Peyer's patch (tissue), 4 donors: ENCODE measurements around the gene DFFA. TPM values are rescaled to one million over a fixed set of nuclear protein-coding genes. Genes with fewer than 3 reads are reported as not detected.

Experiments used
- DNase-seq, 3 donors: peaks; one replicate each; pipeline ENCODE4 v3.0.0-alpha.2; 2017 to 2019
- H3K27ac ChIP-seq, 4 donors: fragments of 200-600 bp; sonication (generic); one replicate each; pipeline ENCODE4 v1.5.1; 2016 to 2019
- H3K27me3 ChIP-seq, 2 donors: fragments of 200-600 bp; sonication (generic); one replicate each; pipeline ENCODE4 v1.5.1; 2019
- H3K36me3 ChIP-seq, 3 donors: fragments of 200-600 bp; sonication (generic); one replicate each; pipeline ENCODE4 v1.5.1; 2016 to 2019
- H3K4me1 ChIP-seq, 4 donors: fragments of 200-600 bp; sonication (generic); one replicate each; pipeline ENCODE4 v1.5.1; 2016 to 2019
- H3K4me3 ChIP-seq, 4 donors: fragments of 200-600 bp; sonication (generic); 1 replicate in 3 of 4; 2 replicates in 1 of 4; pipeline ENCODE4 v1.5.1; 2016 to 2019; ENCODE audit warnings: mild to moderate bottlenecking in 1 of 4
- H3K9me3 ChIP-seq, 4 donors: fragments of 200-600 bp; sonication (generic); one replicate each; pipeline ENCODE4 v1.5.1; 2016 to 2019; ENCODE audit warnings: mild to moderate bottlenecking in 1 of 4
- CTCF ChIP-seq, 6 experiments: fragments of 450-650 bp in 4 of 6; fragments of 200-600 bp in 2 of 6; sonication (generic) in 1 of 6; IDR thresholded peaks; one replicate each; pipeline ENCODE4 v1.5.1; 2017 to 2019; ENCODE audit warnings: antibody characterized with exemption in 6 of 6, mild to moderate bottlenecking in 3 of 6, moderate library complexity in 1 of 6
- POLR2A ChIP-seq, 2 donors: fragments of 450-650 bp; IDR thresholded peaks; one replicate each; pipeline ENCODE4 v1.5.1; 2017; ENCODE audit warnings: antibody characterized with exemption in 2 of 2, mild to moderate bottlenecking in 2 of 2, moderate library complexity in 2 of 2
- total RNA-seq, 4 donors: library from RNA; depleted of rRNA; stranded (reverse); fragments of >200 nt; gene quantifications; one replicate each; pipeline ENCODE4 v1.1.0, GENCODE V29; 2016

Gene DFFA
- total RNA-seq, 4 donors from 2014 or later = 13.1 to 25.0 (median 21.9) TPM

DNA sequence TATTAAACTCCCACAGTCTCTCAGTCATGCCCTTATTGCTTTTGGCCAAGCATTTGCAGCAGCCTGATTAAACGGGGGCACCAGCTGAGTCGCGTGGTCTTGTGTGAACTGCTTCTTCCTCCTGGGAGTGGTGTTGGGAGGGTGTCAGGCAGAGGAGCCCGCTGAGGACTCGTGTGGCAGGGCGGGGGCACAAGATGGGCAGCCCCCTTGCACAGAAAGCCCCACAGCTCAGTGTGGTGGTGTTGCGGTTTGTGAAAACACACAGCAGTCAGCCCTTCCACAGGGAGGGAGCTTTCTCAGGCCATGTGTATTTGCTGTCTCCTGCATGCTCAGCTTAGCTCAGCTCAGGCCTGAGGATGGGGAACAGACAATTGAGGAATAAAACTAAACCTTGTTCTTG is 24.8 kb upstream of the DFFA start:
- Histone ChIP-seq H3K9me3 (no peaks in the 10 kb centered on the region), H3K4me1 (peaks cover 0 to 15% (median 0%) of the 10 kb centered on the region in 4 donors), H3K27me3 (no peaks in the 10 kb centered on the region), H3K27ac (no peak overlapping the region), H3K36me3 (no peaks in the 10 kb centered on the region), H3K4me3 (no peak overlapping the region)
- DNase-seq = no peak
- TF ChIP-seq POLR2A (IDR thresholded peaks at IDR 0.05) (no peak), CTCF (IDR thresholded peaks at IDR 0.05) (no peak)

- Histone ChIP-seq H3K27ac (peak overlapping the region; percentile 48 to 71 (median 61)), H3K4me1 (peaks cover 0 to 15% (median 0%) of the 10 kb centered on the region in 4 donors), H3K4me3 (no peak overlapping the region), H3K9me3 (no peaks in the 10 kb centered on the region), H3K36me3 (no peaks in the 10 kb centered on the region), H3K27me3 (no peaks in the 10 kb centered on the region)
- DNase-seq = no peak
- TF ChIP-seq CTCF (IDR thresholded peaks at IDR 0.05) (no peak), POLR2A (IDR thresholded peaks at IDR 0.05) (no peak)
These were observed 23.6 kb upstream of the DFFA start for GRCh38 chr1:10495952-10496351.

DNA sequence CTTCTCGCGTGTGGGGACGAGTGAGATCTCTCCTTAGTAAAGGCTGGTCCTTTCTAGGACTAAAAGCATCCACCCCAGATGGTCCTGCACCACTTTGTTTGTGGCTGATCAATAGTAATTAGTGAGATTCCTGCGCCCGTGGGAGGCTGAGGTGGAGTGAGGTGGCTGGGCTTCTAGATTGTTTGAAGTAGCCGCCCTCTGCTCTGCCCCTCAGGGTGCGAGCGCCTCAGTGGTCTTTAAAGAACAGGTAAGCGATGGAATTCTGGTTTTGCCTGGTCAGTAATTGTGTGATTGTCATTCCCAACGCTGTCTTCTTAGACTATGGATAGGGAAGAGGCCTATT is 23.1 kb upstream of the DFFA start:
- Histone ChIP-seq H3K4me3 (peak overlapping the region in 3 of 4 donors; percentile 9 to 46 (median 32)), H3K27me3 (no peaks in the 10 kb centered on the region)

GRCh38 chr1:10494754-10495474 is 22.6 kb upstream of the DFFA start:
- peaks cover 0 to 18% (median under 1%) of the 10 kb centered on the region in 4 donors for H3K4me1 ChIP-seq
- no peaks in the 10 kb centered on the region for H3K36me3 ChIP-seq
- DNase-seq = peak; percentile 68 to 88 (median 88)
- H3K27ac ChIP-seq = peak overlapping the region; percentile 48 to 71 (median 61)
- H3K4me3 ChIP-seq = peak overlapping the region; percentile 9 to 46 (median 38)
- TF ChIP-seq CTCF (IDR thresholded peaks at IDR 0.05) = peak; percentile 82 to 90 (median 87)
- TF ChIP-seq POLR2A (IDR thresholded peaks at IDR 0.05) = no peak
- H3K9me3 ChIP-seq = no peaks in the 10 kb centered on the region
- no peaks in the 10 kb centered on the region for H3K27me3 ChIP-seq

More for the DNA sequence above, 23.1 kb upstream of the DFFA start:
- TF ChIP-seq CTCF (IDR thresholded peaks at IDR 0.05) = no peak
- no peak for TF ChIP-seq POLR2A (IDR thresholded peaks at IDR 0.05)
- peaks cover 0 to 15% (median 0%) of the 10 kb centered on the region in 4 donors for H3K4me1 ChIP-seq
- no peak for DNase-seq
- no peaks in the 10 kb centered on the region for H3K36me3 ChIP-seq
- H3K9me3 ChIP-seq = no peaks in the 10 kb centered on the region
- H3K27ac ChIP-seq = peak overlapping the region; percentile 48 to 71 (median 61)

DNA sequence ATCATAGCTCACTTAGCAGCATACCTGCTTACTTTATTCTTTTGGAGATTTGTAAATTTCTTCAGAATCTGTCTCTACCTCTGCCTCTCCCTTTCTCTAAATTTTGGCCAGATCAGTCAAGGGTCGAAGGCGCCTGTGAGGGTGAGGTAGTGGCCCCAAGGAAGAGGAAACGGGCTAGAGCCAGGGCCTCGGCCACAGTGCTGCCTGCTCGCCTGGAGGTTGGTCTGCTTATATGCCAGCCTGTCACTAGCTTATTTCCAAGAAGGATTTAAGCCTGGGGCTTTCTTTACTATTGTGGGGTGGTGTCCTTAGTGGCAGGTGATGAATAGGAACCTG is 22.1 kb upstream of the DFFA start:
- Histone ChIP-seq H3K9me3 (no peaks in the 10 kb centered on the region), H3K27ac (peak overlapping the region in 1 of 4 donors; percentile 61), H3K27me3 (no peaks in the 10 kb centered on the region), H3K4me1 (peaks cover 0 to 23% (median 3%) of the 10 kb centered on the region in 4 donors), H3K4me3 (peak overlapping the region in 1 of 4 donors; percentile 43), H3K36me3 (no peaks in the 10 kb centered on the region)
- no peak for DNase-seq
- no peak for TF ChIP-seq POLR2A (IDR thresholded peaks at IDR 0.05)
- TF ChIP-seq CTCF (IDR thresholded peaks at IDR 0.05) = no peak
